GM18519 (cell line): Measurements from ENCODE around the gene LTK.

Experiments
- ATAC-seq: cut with Tn5 transposase; IDR thresholded peaks from one replicate; pipeline ENCODE4 v1.9.1; 2021; ENCODE audit warnings: mild to moderate bottlenecking, moderate library complexity; ENCODE audit not compliant: unreplicated experiment, low FRiP score

Gene LTK

GRCh38 chr15:41513506-41514227, at the start of gene LTK:
Gene LTK, minus strand, starts transcription at chr15:41513827. Its CDS starts 118 bp downstream, at chr15:41513709.
- ATAC-seq = no peak

GRCh38 chr15:41562784-41563198, 49.2 kb upstream of the LTK start:
- ATAC-seq = no peak

- no peak for ATAC-seq
Observed at GRCh38 chr15:41562244-41562643, 48.6 kb upstream of the LTK start.

- ATAC-seq = no peak
Observed at GRCh38 chr15:41561777-41562145, 48.1 kb upstream of the LTK start.

- no peak for ATAC-seq
Observed at GRCh38 chr15:41561104-41561776, 47.6 kb upstream of the LTK start.

GRCh38 chr15:41560572-41560874, 46.9 kb upstream of the LTK start:
- ATAC-seq = no peak

- ATAC-seq = no peak
Observed at GRCh38 chr15:41559239-41559782, 45.7 kb upstream of the LTK start.

GRCh38 chr15:41558400-41559238, 45.0 kb upstream of the LTK start, which contains the start of gene TYRO3:
Gene TYRO3, plus strand, starts transcription at chr15:41559212. Its CDS starts 46 bp downstream, at chr15:41559258.
- ATAC-seq = no peak

- ATAC-seq = no peak
Observed at GRCh38 chr15:41557673-41558399, 44.2 kb upstream of the LTK start.

- ATAC-seq = no peak
Observed at GRCh38 chr15:41556677-41557076, 43.0 kb upstream of the LTK start.

GRCh38 chr15:41554915-41555314, 41.3 kb upstream of the LTK start:
- ATAC-seq = no peak

- ATAC-seq = no peak
Observed at GRCh38 chr15:41554343-41554742, 40.7 kb upstream of the LTK start.

GRCh38 chr15:41553731-41554130, 40.1 kb upstream of the LTK start:
- no peak for ATAC-seq

GRCh38 chr15:41550066-41550775, 36.6 kb upstream of the LTK start:
- ATAC-seq = no peak

GRCh38 chr15:41546851-41547786, 33.5 kb upstream of the LTK start:
- no peak for ATAC-seq

GRCh38 chr15:41545218-41545617, 31.6 kb upstream of the LTK start:
- no peak for ATAC-seq

- ATAC-seq = no peak
Observed at GRCh38 chr15:41544650-41545015, 31.0 kb upstream of the LTK start.

- no peak for ATAC-seq
Observed at GRCh38 chr15:41543521-41543870, 29.9 kb upstream of the LTK start.

- no peak for ATAC-seq
Observed at GRCh38 chr15:41536866-41537265, 23.2 kb upstream of the LTK start.
